Right hindlimb (tissue), 1 donor: Measurements from ENCODE around the gene CALCR.
"Not testable (repeated sequence)": the region's sequence is repeated elsewhere in the genome, so short reads cannot be mapped to it uniquely, and the experiment has no call there.

Source experiments
- DNase-seq: peaks from one replicate; pipeline ENCODE4 v3.0.0-alpha.2; 2018

CALCR gene

GRCh38 chr7:93559639-93560491 lies 14.7 kb downstream of the CALCR start:
- DNase-seq = no peak

- DNase-seq = no peak
Observed at GRCh38 chr7:93558705-93559614, 15.6 kb downstream of the CALCR start.

DNA sequence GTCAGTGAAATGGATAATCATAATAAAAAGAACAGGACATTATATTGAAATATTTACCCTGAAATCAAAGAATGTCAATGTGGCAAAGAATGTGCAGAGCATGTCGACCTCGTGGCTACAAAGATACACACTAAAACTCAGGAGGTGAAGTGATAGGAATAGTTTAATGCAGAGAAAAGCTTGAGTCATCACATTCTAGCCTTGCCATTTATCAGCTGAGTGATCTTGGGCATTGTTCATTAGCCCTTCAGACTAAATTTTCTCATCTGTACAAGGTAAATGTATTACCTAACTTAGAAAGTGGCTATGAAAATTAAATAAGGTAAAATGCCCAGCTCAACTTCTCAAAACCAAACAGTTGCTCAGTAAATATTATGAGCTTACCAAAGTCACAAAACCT lies 22.6 kb downstream of the CALCR start:
- DNase-seq = no peak

- no peak for DNase-seq
Observed at GRCh38 chr7:93551063-93551895, 23.2 kb downstream of the CALCR start.

GRCh38 chr7:93547716-93548115 lies 26.8 kb downstream of the CALCR start:
- DNase-seq = no peak

GRCh38 chr7:93544691-93545090 lies 29.8 kb downstream of the CALCR start:
- DNase-seq = peak; percentile 34

DNA sequence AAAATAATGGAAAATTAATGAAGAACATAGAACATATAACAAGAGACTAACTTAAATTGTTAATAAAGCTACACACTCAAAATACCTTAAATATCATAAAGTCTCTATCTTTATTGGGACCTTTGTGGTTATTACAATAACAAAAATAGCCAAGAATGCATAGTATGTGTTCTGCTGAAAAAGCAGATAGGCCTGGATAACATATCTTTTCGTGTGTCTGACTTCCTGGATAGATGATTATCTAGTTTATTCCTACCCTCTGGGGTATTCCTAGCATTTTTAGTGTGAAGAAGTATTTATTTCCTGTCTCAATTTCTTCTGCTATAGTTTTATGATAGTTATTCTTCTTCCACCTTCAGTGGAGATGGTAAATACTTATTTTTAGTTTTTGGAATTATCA lies 36.5 kb downstream of the CALCR start:
- no peak for DNase-seq

- DNase-seq = no peak
Observed at GRCh38 chr7:93535616-93536015, 38.9 kb downstream of the CALCR start.

DNA sequence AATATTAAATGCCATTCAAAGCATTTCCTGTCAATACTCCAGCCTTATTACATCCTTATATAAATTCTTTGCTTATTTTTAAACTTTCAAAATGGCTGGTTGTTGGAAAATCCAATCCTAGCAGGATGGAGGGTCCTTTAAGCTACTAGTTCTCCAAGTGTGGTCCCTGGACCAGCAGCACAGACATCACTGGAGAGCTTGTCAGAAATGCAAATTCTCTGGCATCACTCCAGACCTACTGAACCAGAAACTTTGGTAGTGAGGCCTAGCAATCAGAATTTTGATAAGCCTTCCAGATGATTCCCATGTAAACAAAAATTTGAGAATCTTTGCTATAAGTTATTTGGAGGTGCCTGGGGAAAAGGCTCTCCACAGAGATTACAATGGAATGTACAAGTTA lies 43.8 kb downstream of the CALCR start:
- no peak for DNase-seq

- no peak for DNase-seq
Observed at GRCh38 chr7:93516834-93517233, 57.7 kb downstream of the CALCR start.

DNA sequence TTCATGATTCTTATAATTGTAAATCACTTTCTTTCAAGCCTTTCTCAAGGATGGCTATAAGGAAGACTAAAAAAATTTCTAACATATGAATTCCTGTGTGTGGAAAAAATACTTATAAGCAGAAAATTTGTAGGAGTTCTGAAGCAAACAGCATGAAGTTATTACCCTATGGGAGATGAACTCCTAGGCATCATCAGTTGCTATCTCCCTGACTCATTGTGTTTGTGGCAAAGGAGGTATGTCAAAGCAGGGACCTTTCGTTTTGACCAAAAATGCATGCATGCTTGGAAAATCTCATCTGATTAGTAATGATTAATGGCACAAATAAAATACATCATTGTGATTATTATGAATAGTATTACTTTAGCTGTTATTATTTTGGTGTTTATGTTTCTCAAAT lies 59.4 kb downstream of the CALCR start:
- DNase-seq = no peak

DNA sequence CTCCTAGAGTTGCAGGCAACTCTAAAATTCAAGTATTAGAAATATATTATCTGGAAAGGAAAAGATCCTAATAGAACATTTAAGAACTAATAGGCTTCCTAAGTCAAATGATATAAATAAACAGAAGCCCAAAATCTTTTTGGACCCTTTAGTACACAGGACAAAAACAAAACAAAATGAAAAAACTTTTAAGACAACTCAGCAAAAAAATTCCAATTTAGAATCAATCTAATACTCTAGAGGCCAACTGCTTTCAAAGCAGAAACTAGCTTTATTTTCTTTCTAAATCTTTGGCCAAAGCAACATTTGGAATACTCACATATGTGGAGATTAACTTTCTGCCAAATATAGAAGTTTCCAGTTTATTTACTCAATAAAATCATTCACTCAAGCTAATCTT lies 65.2 kb downstream of the CALCR start:
- no peak for DNase-seq

GRCh38 chr7:93503088-93503487 lies 71.4 kb downstream of the CALCR start:
- DNase-seq = no peak

GRCh38 chr7:93491860-93492259 lies 82.7 kb downstream of the CALCR start:
- not testable (repeated sequence) for DNase-seq

DNA sequence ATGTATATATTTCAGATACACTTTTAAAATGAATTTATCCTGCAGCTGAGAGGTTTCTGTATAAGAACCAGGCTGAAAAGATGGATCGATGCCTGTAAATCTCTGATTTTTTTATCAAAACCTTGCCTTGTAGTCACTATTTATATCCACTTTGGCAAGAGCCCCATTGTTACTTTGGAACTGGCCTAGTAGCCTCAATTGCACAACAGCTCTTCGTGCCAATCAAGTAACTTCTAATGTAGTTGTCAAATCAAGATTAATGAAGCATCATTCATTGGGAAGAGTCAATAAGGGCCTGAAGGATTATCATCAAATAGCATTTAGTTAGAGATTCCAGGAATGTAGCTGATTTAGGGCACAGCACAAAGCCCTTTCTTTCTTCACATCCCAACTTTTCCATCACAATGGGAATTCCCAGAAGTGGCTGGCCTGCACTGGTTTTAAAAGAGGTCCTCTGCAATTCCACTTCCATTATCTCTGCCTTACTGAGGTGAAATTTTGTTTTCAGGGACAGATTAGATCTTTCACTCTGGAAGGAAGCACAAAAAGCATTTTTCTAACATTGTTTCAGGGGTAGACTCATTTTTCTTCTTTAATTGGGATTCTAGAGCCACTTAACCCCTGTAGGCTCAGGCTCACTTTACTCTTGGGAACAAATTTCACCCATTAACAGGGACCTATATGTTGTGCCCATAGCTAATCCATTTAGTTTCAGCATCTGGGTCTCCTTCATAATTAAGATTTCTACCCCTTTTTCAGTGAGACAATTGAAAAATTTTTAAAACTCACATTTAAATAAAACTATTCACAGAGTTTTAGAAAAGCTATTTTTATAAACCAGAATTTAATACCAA lies 97.8 kb downstream of the CALCR start:
- no peak for DNase-seq

DNA sequence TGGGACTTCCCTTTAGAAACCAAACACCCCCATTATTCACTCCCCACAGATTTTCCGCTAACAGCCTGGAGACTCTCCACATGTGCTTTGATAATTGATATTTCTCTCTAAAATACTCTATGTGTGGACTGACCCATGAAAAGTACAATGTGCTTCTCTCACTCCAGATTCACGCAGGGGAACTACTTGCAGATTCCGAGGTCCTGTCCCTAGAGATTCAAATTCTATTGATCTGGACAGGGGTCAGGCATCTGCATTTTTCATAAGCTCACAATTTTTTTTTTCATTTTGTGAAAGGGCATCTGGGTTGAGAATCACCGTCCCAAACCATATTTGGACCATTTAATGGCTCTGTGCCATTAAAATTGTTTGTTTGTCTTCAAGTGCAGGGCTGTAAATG lies 98.7 kb downstream of the CALCR start:
- DNase-seq = no peak

DNA sequence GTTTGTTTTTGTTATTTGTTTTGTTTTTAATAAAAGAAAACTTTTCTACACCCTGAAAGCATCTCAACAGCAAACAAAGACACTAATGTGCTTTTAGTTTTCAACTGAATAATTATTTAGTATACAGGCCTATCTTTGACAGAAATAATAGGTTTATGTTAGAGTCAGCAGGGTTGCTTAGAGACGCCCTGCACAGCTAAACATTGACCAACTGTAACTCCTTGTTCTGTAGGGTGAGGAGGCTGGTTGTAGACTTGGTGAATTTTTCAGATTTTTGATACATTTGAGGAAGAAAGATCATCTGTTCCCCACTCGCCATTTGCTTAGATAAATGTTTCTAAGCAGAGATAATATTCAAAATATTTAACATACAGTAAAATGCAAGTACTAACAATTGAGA lies 103.1 kb downstream of the CALCR start:
- DNase-seq = no peak

DNA sequence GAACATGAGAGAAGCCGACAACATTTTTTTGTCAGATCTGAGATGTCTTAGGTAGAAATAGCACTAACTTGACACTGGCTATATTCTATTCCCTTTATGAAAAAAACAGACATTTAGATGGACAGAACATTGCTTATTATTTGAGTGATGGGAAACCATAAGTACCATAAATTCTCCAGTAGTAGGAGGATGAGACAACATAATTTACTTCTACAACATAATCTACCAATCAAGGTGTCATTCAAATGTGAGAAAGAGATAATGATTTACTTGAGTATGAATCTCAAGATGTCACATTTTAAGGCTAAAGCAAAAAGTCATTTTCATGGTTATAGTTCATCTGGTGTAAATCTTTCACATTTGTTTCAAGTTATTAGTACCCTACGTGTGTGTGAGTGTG lies 110.8 kb downstream of the CALCR start:
- no peak for DNase-seq

DNA sequence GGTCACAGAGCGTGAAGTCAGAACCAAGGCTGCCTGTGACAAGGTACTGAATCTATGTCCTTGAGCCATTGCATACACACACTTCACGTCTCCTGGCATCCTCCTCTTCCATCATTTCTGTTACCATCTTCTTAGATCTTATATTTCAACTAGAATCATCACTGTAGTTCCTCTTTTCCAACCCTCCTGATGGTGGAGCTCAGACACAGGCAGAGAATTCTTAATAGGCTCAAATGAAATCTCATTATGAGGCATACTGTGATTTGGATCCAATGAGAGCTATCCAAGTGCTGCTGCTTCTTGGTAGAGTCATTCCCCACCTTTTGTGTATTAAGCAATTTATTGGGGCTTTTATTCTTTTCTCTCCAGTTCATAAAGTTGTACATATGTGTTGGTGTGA lies 113.2 kb downstream of the CALCR start:
- no peak for DNase-seq

DNA sequence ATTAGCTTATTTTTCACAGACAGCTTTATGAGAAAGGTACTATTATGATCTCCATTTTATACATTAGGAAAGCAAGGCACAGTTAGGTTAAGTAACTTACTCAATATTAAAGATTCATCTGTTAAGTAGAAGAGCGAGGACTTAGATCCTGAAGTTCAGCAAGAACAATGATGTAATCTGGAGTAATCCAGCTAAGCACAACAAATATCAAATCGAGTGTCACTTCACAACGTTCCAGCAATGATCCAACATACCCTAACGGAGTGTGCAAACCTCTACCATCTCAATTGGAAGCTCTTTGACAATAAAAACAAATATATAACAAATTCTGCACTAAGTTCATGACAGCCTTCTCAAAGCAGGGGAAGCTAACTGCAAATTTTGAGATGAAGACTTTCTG lies 121.3 kb downstream of the CALCR start:
- DNase-seq = no peak

DNA sequence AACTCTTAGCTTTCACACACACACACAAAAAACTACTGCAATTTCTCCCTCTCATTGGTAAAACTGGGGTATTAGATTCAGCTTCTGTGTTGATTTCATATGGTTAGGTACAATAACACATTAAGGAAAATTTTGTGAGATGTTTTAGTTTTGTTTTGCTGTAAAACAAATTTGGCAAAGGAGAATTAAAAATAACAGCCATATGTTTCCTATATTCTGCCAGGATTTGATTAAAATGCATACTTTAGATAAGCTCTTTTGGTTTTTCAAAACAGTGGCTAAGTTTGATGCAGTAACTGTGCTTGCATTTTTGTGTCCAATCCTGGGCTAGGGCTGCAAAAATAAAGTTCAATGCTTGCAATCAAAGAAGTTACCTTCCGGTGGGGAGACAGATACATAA lies 126.3 kb downstream of the CALCR start:
- DNase-seq = no peak

GRCh38 chr7:93447509-93447908 lies 127.0 kb downstream of the CALCR start:
- no peak for DNase-seq
